Measurements from ENCODE around the gene CHST13. TPM values are rescaled to one million over a fixed set of nuclear protein-coding genes. Genes with fewer than 3 reads are reported as not detected.

The CHST13 gene
- total RNA-seq, 1 experiment from 2014 or later = 1.3 TPM

DNA sequence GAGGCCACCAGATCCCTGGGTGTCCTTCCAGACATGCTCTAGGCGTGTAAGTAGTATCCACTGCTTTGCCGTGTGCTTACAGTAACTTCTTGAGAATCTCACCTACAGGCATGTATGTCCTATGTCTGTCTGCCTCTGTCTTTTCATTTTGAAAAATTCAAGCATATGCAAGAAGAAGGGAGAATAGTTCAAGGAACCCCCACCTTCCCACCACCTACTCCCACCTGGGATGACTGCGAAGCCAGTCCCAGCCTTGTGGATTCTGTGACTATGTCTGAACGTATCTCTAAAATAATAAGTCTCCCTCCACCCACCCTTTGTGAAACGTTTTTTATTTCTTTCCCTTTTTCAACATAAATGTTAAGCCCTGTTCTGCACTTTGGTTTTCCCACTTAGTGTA, 15.0 kb downstream of the CHST13 start:
- Mint-ChIP-seq H3K27me3 (ENCODE audit: unreplicated experiment) (peaks cover 73% of the 10 kb centered on the region), H3K9me3 (ENCODE audit: low read depth, unreplicated experiment) (peaks cover 4% of the 10 kb centered on the region), H3K36me3 (ENCODE audit: insufficient read depth, unreplicated experiment) (peaks cover 4% of the 10 kb centered on the region), H3K27ac (ENCODE audit: unreplicated experiment) (no peak overlapping the region), H3K4me1 (ENCODE audit: low read depth, unreplicated experiment) (peaks cover 17% of the 10 kb centered on the region), H3K4me3 (ENCODE audit: low read depth, unreplicated experiment) (no peak overlapping the region)
- no peak for DNase-seq
- CTCF ChIA-PET = interaction anchor here (1.1 to 1.4 kb wide), 2 partner anchors 10 to 40 kb away, joined by 3 read pairs; no protein-coding TSS in a partner anchor
- intact Hi-C loops (cut with micrococcal nuclease; ENCODE audit: unreplicated experiment) = no loop called here
- no TSS peak for BruUV-seq (replicated peaks)
- TF ChIP-seq, protein P1, sequence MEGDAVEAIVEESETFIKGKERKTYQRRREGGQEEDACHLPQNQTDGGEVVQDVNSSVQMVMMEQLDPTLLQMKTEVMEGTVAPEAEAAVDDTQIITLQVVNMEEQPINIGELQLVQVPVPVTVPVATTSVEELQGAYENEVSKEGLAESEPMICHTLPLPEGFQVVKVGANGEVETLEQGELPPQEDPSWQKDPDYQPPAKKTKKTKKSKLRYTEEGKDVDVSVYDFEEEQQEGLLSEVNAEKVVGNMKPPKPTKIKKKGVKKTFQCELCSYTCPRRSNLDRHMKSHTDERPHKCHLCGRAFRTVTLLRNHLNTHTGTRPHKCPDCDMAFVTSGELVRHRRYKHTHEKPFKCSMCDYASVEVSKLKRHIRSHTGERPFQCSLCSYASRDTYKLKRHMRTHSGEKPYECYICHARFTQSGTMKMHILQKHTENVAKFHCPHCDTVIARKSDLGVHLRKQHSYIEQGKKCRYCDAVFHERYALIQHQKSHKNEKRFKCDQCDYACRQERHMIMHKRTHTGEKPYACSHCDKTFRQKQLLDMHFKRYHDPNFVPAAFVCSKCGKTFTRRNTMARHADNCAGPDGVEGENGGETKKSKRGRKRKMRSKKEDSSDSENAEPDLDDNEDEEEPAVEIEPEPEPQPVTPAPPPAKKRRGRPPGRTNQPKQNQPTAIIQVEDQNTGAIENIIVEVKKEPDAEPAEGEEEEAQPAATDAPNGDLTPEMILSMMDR (IDR thresholded peaks at IDR 0.05; ENCODE audit: unreplicated experiment) = no peak

DNA sequence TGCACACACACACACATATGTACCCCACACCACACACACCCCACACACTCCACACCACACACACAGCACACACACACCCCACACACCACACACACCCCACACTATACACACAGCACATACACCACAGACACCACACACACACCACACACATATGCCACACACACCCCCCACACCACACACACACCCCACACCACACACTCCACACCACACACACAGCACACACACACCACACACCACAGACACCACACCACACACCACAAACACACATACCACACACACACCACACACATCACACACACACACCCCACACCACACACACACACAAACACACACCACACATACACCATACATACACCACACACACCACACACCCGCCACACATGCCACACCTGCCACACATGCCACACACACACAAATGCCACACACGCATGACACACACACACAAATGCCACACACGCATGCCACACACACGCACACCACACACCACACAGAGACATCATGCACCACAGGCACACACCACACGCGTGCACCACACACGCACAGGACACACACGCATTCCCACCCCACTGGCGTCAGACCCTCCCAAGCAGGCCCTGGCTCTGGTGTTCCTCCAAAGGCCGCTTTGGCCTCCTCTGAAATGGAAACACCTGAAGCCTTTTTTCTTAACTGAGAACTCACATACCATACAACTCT, 15.7 kb downstream of the CHST13 start:
- BruUV-seq (replicated peaks) = no TSS peak
- intact Hi-C loops (cut with micrococcal nuclease; ENCODE audit: unreplicated experiment) = no loop called here
- H3K4me1 Mint-ChIP-seq (ENCODE audit: low read depth, unreplicated experiment) = peaks cover 17% of the 10 kb centered on the region
- CTCF ChIA-PET = no interaction called here
- peaks cover 4% of the 10 kb centered on the region for H3K36me3 Mint-ChIP-seq (ENCODE audit: insufficient read depth, unreplicated experiment)
- no peak overlapping the region for H3K4me3 Mint-ChIP-seq (ENCODE audit: low read depth, unreplicated experiment)
- peaks cover 66% of the 10 kb centered on the region for H3K27me3 Mint-ChIP-seq (ENCODE audit: unreplicated experiment)
- TF ChIP-seq, protein P1 (IDR thresholded peaks at IDR 0.05; ENCODE audit: unreplicated experiment) = no peak
- no peak for DNase-seq
- H3K9me3 Mint-ChIP-seq (ENCODE audit: low read depth, unreplicated experiment) = peaks cover 4% of the 10 kb centered on the region
- no peak overlapping the region for H3K27ac Mint-ChIP-seq (ENCODE audit: unreplicated experiment)

DNA sequence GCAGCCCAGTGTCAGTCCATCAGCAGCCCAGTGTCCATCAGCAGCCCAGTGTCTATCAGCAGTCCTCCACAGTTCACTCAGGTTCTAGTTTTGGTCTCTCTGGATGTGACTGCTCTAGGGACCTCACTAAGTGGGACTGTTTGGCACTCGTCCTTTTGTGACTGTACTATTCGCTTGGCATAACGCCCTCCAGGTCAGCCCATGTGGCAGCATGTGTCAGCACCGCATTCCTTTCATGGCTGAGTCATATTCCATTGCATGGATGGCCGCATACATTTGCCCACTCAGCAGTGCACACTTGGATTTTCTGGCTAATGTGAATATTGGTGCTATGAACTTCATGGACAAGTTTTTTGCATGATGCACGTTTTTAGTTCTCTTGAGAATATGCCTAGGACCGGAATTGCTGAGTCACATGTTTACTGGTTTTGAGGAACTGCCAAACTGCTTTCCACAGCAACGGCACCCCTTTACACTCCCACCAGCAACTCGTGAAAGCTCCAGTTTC, 16.4 kb downstream of the CHST13 start:
- CTCF ChIA-PET = no interaction called here

DNA sequence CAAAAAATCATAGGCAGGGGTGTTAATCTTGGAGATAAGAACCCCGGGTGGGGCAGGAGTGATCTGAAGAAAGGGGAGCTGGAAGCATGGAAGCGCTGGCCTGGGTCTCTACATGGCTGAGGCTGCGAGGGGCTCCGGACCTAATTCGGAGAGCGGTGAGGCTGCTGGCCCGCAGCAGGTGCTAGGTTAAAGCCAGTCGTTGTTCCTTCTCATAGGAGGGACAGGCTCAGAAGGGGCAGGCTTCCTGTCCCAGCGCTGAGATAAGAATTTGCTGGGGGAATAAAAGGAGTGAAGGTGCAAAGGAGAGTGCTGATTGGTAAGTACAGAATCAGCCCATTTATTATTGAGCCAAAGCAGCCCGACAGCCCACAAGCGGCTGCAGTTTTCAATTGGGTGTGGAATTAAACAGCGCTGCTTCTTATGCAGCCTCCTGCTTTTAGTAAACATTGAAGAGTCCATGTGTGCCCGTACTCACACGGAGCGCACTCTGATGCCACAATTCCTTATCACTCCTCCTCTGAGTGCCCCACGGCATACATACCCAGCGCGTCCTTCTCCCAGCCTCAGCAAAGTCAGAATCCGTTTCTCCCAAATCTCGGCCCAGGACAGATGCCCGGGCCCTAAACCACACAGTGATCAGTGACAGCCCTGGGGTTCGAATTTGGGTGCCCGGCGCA, 17.1 kb downstream of the CHST13 start:
- no peak overlapping the region for H3K4me3 Mint-ChIP-seq (ENCODE audit: low read depth, unreplicated experiment)
- CTCF ChIA-PET = no interaction called here

More for the DNA sequence above, 16.4 kb downstream of the CHST13 start:
- Mint-ChIP-seq H3K4me3 (ENCODE audit: low read depth, unreplicated experiment) (no peak overlapping the region), H3K27me3 (ENCODE audit: unreplicated experiment) (peaks cover 59% of the 10 kb centered on the region), H3K9me3 (ENCODE audit: low read depth, unreplicated experiment) (peaks cover 4% of the 10 kb centered on the region), H3K4me1 (ENCODE audit: low read depth, unreplicated experiment) (peaks cover 17% of the 10 kb centered on the region), H3K27ac (ENCODE audit: unreplicated experiment) (no peak overlapping the region), H3K36me3 (ENCODE audit: insufficient read depth, unreplicated experiment) (peaks cover 4% of the 10 kb centered on the region)
- TF ChIP-seq, protein P1 (IDR thresholded peaks at IDR 0.05; ENCODE audit: unreplicated experiment) = no peak
- no TSS peak for BruUV-seq (replicated peaks)
- DNase-seq = peak; percentile 84
- intact Hi-C loops (cut with micrococcal nuclease; ENCODE audit: unreplicated experiment) = no loop called here

More for the DNA sequence above, 17.1 kb downstream of the CHST13 start:
- intact Hi-C loops (cut with micrococcal nuclease; ENCODE audit: unreplicated experiment) = no loop called here
- DNase-seq = no peak
- peaks cover 17% of the 10 kb centered on the region for H3K4me1 Mint-ChIP-seq (ENCODE audit: low read depth, unreplicated experiment)
- BruUV-seq (replicated peaks) = no TSS peak
- H3K36me3 Mint-ChIP-seq (ENCODE audit: insufficient read depth, unreplicated experiment) = peaks cover 4% of the 10 kb centered on the region
- no peak overlapping the region for H3K27ac Mint-ChIP-seq (ENCODE audit: unreplicated experiment)
- peaks cover 4% of the 10 kb centered on the region for H3K9me3 Mint-ChIP-seq (ENCODE audit: low read depth, unreplicated experiment)
- TF ChIP-seq, protein P1 (IDR thresholded peaks at IDR 0.05; ENCODE audit: unreplicated experiment) = no peak
- H3K27me3 Mint-ChIP-seq (ENCODE audit: unreplicated experiment) = peaks cover 58% of the 10 kb centered on the region

Data from Calu3 (cell line).